HG03064 (cell line): ENCODE data around the gene ATXN2L.
"Not testable (repeated sequence)": the region's sequence is repeated elsewhere in the genome, so short reads cannot be mapped to it uniquely, and the experiment has no call there.

Experiments
- ATAC-seq: cut with Tn5 transposase; IDR thresholded peaks from one replicate; pipeline ENCODE4 v1.9.1; 2021; ENCODE audit warnings: low read depth; ENCODE audit not compliant: unreplicated experiment

ATXN2L gene

DNA sequence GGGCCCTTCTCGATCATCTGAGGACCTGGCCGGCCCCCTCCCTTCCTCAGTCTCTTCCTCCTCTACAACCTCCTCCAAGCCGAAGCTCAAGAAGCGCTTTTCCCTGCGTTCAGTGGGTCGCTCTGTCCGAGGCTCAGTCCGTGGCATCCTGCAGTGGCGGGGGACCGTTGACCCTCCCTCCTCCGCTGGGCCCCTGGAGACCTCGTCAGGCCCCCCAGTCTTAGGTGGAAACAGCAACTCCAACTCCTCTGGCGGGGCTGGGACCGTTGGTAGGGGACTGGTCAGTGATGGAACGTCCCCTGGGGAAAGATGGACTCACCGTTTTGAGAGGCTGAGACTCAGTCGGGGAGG lies 43.6 kb downstream of the ATXN2L start:
- ATAC-seq, result no peak

DNA sequence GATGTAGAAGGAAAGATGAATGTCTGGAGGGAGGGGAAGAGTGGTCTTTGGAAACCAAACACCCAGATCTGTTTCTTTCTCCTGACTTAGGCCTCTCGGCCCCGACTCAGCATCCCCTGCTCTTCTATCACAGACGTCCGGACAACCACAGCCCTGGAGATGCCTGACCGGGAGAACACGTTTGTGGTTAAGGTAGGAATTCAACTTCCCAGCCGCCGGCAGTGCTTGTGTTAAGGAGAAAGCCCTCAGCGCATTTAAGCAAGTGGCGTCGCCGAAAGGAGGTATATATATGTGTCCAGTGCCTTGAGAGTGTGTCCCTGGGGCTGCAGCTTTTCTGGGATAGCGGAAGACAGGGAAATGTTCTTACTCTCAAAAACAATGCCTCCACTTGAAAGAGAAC lies 44.4 kb downstream of the ATXN2L start:
- ATAC-seq, result no peak

DNA sequence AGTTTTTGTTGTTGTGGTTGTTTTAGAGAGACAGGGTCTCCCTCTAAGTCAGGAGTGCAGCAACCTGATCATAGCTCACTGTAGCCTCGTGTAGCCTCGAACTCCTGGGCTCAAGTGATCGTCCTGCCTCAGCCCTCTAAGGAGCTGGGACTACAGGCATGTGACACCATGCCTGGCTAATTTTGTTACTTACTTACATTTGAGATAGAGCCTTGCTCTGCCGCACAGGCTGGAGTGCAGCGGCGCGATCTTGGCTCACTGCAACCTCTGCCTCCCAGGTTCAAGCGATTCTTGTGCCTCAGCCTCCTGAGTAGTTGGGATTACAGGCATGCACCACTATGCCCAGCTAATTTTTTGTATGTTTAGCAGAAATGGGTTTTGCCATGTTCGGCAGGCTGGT lies 44.8 kb downstream of the ATXN2L start:
- not testable (repeated sequence) for ATAC-seq

DNA sequence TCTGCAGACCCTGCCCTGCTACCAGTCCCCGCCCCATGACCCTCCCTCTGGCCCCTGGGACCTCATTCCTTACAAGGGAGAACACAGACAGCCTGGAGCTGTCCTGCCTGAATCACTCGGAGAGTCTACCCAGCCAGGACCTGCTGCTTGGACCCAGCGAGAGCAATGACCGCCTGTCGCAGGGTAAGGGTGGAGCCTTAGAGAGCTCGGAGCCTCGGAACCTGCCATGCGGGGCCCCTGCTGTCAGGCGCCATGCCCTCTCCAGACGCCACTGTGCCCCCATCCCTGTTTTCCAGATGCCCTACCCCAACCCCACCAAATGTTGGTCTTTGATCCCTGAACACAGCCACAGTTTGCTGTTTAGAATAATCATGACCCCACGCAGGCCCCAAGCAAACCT lies 46.4 kb downstream of the ATXN2L start:
- no peak for ATAC-seq

DNA sequence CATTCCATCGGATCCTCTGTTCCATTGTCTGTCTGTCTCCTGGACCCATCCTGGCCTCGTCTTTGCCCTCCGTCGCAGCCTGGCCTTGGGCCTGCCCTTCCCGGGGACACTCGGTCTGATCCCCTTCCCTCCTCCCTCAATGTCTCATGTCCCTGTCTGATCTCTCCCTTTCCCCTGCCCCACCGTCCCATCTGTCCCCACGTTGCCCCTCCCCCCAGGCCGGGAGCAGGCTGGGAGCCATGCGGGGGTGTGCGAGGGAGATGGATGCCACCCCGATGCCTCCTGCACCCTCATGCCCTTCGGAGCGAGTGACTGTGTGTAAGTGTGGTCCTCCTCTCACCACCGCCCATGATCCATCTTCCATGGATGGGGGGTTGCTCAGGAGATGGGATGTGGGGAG lies 50.2 kb downstream of the ATXN2L start:
- ATAC-seq, result no peak

DNA sequence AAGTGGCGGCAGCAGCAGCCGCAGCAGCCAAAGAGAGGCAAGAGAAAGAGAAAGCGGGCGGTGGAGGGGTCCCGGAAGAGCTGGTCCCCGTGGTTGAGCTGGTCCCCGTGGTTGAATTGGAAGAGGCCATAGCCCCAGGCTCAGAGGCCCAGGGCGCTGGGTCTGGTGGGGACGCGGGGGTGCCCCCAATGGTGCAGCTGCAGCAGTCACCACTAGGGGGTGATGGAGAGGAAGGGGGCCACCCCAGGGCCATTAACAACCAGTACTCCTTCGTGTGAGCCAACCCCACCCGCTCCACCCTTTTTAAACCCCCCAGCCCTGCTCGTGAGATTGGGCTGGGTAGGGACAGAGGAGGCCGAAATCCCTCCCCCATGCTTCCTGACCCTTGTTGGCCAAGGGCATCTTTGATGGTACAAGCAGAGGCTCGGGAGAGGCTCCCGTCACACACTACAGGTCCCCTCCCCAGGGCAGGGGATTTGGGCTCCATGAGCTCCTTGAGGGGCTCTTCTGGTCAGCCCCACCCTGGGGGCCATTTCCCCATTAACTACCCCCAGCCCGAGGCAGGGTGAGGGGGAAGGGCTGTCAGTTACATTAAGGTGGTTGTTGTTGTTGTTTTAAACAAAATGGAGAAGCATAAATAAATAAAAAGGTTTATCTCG lies 50.9 kb downstream of the ATXN2L start:
- no peak for ATAC-seq

DNA sequence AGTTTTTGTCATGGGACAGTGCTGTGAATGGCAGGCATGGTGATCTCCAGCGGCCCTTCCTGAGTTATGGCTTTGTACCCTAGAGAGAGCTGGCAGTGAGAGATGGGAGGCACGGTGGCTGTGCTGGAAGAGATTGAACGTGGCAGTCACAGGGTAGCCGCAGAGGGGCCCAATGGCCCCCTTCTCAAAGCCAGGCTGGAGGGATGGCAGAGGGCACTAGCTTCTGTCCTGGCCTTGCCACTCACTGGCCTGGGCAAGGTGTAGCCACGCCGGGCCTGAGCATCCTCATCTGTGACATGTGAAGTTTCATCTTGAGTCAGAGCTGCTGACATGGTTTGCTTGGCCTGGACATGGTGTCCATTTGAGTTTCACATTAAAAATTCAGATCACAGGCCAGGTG lies 51.6 kb downstream of the ATXN2L start:
- no peak for ATAC-seq

DNA sequence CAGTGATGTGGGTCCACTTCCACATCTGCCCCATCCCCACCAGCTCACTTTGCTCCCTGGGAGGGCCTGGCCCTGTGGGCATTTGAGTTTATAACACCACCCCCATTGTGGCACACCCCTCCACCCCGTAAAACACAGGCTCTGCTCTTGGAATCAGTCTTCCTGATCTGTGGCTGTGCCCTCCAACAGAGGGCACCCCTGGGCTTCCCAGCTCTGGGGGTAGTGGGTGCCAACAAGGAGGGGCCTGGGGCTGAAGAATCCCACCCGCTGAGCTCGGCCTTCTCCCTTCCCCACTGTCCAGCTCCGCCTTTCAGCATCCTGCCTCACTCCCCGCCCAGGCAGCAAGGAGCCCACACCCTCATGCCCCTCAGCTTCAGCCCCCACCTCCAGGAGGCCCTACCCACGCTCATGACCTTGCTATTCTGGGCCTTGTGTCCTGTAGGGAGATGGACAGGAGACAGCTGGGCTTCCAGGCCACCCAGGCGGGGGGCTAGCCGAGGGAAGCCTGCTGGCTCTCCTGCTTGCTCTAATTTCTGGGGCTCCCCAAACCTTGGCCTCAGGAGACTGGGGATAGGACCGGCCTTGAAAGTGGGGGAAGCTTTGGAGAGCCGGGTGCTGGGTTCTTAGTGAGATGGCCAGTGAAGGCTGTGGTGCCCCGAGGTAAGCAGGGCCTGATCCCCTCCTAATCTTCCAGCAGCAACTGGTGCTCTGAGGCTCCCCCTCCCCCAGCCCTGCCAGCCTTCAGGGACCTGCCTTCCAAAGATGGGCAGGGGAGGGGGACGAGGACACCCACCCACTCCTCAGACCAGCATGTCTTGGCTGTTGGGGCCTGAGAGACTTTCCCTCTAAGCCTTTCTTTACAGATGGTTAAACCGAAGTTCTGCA lies 52.6 kb downstream of the ATXN2L start:
- ATAC-seq, result no peak

DNA sequence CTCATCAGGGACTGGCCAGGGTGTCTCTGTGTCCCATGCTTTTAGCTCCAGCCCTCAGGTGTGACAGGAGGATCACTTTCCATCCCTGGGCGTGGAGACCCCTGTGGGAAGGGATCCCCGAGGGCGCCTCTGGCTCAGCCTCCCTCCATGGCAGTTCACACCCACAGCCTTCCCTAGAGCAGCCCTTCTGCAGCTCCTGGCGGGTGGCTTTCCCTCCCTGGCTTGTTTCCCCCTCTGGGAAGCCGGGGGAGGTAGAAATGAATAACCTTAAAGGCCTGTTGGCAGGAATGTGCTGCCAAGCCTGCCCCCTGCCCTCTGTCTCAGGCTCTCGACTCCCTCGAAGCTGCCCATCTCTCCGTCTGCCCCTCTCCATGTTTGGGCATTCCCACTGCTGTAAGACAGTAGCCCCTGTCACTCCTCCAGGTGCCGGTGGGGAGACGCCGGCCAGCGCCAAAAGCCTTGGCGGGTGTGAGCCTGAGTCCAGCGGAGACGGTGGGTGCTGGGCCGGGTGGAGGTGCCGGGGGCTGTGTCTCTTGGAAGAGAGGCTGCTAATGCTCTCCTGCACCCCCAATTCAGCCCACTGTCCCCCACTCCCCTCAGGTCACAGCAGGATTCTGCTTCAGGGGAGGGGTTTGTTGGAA lies 53.3 kb downstream of the ATXN2L start:
- ATAC-seq, result no peak

DNA sequence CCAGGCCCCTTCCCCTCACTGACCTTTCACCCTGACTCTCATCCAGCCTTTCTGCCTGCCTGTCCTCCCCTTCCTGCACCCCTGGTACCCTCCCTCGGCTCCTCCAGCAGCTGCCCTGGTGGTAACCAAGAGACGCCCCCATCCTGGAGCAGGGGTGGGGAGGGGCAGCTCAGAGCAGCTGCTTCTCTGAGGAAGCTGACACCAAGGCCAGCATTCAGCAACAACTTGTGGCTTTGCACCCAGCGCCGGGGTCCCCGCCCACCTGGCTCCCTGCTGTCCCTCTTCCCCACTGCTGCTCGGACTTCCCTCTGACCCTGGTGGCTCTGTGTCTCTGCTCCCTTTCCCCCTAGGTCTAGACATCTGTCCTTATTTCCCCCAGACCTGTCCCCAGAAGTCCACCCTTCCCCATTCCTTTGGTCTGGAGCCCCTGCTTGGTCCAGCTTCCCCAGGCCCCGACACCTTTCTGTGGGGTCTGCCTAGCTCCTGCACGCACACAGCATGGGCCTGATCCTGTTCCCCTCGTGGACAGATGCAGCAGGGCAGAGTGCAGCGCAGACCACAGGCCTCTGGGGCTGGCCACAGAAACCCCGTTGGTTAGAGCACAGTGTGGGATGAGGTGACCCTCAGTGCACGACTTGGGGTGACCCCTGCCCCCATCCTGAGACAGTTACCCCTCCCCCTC lies 54.3 kb downstream of the ATXN2L start:
- no peak for ATAC-seq

DNA sequence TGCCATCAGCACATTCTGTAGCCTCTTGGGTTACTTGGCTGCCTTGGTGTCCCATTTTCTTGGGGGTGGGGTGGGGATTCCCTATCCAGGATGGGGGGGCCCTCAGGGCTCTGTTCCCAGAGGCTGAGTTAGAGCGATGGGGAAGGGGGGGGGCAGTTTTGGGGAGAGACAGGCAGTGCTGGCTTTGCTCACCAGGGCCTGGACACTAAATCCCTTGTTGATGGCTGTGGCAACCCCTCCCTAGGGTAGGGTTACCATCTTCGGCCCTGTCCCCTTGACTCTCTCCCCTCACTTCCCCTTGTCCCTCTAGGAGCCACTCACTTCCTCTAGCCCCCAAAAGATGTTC lies 54.8 kb downstream of the ATXN2L start:
- no peak for ATAC-seq

DNA sequence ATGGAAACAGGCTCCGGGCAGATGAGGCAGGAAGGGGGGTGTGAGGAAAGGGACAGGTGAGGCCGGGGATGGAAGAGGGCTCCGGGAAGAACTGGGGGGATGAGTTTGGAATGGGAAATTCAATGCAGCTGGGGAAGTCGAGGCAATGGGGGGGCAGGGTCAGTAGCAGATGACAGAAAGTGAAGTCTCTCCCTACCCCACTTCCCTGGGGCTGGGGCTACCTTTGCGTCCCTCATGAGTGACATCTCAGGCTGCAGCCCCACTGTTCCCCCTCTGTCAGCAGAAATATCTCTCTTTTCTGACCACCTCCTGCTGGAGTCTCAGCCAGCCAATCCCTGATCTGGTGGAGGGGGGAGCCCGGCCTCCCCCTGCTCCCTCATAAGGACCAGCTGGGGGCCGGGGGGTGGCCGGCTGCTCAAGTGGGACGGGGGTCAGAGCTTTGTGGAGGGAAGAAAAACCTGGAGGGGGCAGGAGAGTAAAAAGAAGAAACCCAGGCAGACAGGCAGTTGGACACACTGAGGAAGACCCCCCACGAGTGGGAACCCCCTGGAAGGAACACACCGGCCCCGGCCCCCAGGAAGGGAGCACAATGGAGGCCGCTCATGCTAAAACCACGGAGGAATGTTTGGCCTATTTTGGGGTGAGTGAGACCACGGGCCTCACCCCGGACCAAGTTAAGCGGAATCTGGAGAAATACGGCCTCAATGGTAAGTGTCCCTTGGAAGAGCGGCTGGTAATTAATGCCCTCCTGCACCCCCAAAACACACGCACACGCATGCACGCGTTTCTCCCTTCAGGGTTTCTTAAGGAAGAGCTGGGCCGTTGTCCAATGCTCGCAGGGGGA lies 55.5 kb downstream of the ATXN2L start, which contains the start of gene ATP2A1:
Gene ATP2A1 (plus strand): TSS at position 406 of the 844 bp plus-strand sequence. CDS start 184 bp downstream, at position 590.
- ATAC-seq, result no peak

DNA sequence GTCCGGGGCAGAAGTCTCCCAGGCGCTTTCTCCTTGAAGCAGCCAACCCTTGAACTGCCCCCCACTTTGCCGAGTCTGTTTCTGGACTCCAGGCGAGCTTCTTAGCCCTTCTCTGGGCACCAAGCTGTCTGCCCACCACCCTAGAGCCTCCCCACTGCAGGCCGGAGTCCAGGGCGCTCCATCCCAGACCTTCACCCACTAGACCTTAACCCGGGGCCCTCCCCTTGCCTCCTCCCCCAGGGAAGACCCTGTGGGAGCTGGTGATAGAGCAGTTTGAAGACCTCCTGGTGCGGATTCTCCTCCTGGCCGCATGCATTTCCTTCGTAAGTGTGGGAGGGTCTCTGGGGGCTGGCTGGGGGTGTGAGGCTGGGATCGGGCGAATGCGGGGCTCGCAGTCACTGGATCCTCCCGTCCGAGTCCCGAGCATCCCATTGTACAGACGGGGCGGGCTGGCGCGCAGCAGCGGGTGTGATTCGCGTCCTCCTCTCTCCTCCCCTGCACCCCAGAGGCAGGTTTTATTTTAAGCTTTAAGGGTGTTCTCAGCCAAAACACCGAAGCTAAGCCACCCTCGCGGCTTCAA lies 56.6 kb downstream of the ATXN2L start:
- ATAC-seq, result no peak

DNA sequence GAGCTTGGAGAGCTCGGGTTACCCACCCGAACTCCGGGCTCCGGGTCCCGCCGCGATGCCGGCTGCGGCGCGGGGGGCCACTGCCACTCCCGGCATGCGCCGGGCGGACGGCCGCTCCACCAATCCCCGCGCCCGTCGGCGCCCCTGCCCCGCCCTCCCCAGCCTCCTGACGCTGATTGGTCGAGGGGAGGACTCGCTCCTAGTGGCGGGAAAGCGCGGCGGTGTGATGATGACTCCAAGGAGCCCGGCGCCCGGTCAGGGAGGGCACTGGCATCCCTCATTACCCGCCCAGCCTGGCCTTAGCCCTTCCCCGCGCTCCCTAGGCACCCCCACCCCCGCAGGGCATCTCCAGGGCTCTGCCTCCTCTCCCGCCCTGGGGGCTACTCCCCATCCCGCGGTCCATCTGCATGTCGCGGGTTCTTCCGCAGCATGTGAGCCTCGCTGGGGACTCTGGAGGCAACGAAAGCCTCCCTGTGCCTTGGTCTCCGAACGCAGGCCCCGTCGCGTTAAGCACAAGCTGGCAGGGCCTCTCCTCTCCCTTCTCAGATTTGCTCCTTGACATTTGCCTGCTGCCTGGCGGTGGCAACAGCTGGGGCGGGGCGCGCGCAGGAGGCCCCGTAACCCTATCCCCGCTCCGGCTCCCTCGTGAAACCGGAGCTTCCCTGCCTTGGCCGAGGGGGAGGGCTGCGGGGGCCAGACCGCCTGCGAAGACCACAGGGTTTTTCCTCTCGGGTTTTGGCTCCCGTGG lies 57.2 kb downstream of the ATXN2L start:
- no peak for ATAC-seq

DNA sequence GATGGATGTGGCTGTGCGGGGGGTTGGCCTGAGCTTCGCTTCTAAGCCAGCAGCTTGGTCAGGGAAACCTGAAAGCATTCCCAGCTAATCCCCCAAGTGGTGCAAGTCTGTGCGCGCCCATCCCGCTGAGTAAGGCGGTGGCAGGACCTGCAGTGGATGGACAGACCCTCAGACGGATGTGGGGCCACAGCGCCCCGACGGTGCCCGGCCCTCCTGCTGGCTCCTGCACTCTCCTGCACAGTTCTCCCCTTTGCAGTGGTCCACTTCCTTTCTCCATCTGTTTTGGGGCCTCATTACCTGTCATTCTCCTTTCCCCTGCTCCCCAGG lies 57.8 kb downstream of the ATXN2L start:
- no peak for ATAC-seq

DNA sequence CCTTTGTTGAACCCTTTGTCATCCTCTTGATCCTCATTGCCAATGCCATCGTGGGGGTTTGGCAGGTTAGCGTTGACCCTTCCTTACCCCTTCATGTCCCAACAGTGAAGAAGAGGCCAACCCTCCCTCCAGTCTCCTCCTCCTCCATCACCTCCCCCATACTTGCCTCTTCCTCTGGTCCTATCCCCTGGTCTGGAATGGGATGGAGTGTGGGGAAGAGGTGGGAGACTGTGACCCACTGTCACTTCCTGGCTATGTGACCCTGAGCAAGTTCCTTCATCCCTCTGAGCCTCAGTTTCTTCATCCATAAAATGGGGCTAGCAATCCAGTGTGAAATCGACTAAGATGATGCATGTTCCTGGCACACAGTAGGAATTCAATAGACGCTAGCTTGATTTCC lies 58.2 kb downstream of the ATXN2L start:
- no peak for ATAC-seq

DNA sequence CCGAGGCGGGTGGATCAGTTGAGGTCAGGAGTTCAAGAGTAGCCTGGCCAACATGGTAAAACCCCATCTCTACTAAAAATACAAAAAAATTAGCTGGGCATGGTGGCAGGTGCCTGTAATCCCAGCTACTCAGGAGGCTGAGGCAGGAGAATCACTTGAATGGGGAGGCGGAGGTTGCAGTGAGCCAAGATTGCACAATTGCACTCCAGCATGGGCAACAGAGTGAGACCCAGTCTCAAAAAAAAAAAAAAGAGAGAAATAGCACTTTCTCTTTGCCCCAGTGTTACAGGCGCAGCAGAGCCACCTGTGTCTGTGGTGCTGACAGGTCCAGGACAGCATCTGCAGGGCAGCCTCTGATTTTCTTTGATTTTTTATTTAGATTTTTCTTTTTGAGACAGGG lies 58.8 kb downstream of the ATXN2L start:
- not testable (repeated sequence) for ATAC-seq

DNA sequence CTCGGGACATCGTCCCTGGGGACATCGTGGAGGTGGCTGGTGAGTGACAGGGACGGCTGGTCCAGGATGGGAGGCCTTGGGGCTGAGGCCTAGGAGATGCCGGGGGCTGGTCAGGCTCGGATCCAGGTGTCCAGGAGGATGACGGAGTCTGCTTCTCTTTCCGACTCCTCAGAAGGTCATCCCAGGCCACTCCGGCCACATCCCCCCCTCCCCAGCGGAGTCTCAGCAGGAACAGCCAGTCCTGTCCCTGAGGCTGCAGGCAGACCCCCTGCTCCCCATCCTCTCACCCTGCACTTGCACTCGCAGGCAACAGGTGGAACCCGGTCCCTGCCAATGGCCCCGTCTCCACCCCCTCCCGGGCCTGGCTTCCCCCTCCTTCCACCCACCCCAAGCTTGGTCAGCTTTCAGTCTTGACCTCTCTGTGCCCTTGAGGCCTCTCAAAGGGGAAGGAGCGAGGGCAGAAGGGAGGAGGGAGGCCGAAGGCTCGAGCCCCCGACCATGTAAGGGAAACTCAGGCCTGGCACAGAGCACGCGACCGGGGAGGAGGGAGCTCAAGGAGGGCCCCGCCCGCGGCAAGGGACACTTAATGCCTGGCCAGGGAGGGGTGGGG lies 59.9 kb downstream of the ATXN2L start:
- no peak for ATAC-seq
